SK-N-SH (cell line): ENCODE results near the gene URM1. TPM values are rescaled to one million over a fixed set of nuclear protein-coding genes. Genes with fewer than 3 reads are reported as not detected.

Experiments
- CTCF ChIA-PET: fragments of 300-600, 350-600 bp; formaldehyde crosslinking; extraction: SDS; loops from one replicate; lab custom pipeline; 2021; lab: Yijun Ruan, JAX
- POLR2A ChIA-PET: fragments of 350-600 bp; sonication (Branson Sonifier 250); formaldehyde crosslinking; extraction: SDS; loops from one replicate; lab custom pipeline; 2020; ENCODE audit warnings: antibody characterized with exemption, inconsistent platforms; lab: Yijun Ruan, JAX
- DNase-seq: peaks from one replicate; pipeline ENCODE4 v3.0.0; 2012
- H2AFZ ChIP-seq: fragments of 200-600 bp; sonication (generic); 2 replicates; pipeline ENCODE4 v1.8.1; 2016; ENCODE audit warnings: antibody characterized with exemption, mild to moderate bottlenecking, low read depth
- H3F3A ChIP-seq: fragments of 200-600 bp; sonication (generic); replicated peaks from 2 replicates; pipeline ENCODE3; 2016; ENCODE audit warnings: antibody characterized with exemption, mild to moderate bottlenecking; ENCODE audit not compliant: insufficient read depth
- H3K27ac ChIP-seq, 2 experiments: fragments of 200-500 bp in 1 of 2; fragments of 200-600 bp in 1 of 2; sonication (Bioruptor generic) in 1 of 2; sonication (generic), shearing (Covaris generic) in 1 of 2; 2 replicates each; pipeline versions ENCODE4 v1.5.1 to v1.6.1; 2014 to 2016; ENCODE audit warnings: low read depth in 2 of 2, inconsistent platforms in 1 of 2, low read length in 1 of 2, mild to moderate bottlenecking in 1 of 2, mixed read lengths in 1 of 2
- H3K27me3 ChIP-seq: fragments of 200-600 bp; sonication (generic), shearing (Covaris generic); 2 replicates; pipeline ENCODE4 v1.6.1; 2016; ENCODE audit warnings: mixed run types; ENCODE audit not compliant: insufficient read depth
- H3K36me3 ChIP-seq, 2 experiments: fragments of 200-500 bp in 1 of 2; fragments of 200-600 bp in 1 of 2; sonication (Bioruptor generic) in 1 of 2; sonication (generic) in 1 of 2; replicated peaks in 1 of 2; 2 replicates each; pipeline versions ENCODE3 to v1.5.1; 2014 to 2016; ENCODE audit warnings: low read length in 1 of 2, mild to moderate bottlenecking in 1 of 2; ENCODE audit not compliant: insufficient read depth in 2 of 2, control insufficient read depth in 1 of 2
- H3K4me1 ChIP-seq, 2 experiments: fragments of 200-500 bp in 1 of 2; fragments of 200-600 bp in 1 of 2; sonication (Bioruptor generic) in 1 of 2; sonication (generic), shearing (Covaris generic) in 1 of 2; 2 replicates each; pipeline versions ENCODE4 v1.5.1 to v1.6.1; 2014 to 2016; ENCODE audit warnings: low read depth in 1 of 2, low read length in 1 of 2, mixed run types in 1 of 2; ENCODE audit not compliant: insufficient read depth in 2 of 2, control insufficient read depth in 1 of 2
- H3K4me2 ChIP-seq: fragments of 200-600 bp; sonication (generic), shearing (Covaris generic); 2 replicates; pipeline ENCODE4 v1.6.1; 2017; ENCODE audit warnings: mixed run types
- H3K4me3 ChIP-seq, 2 experiments: fragments of 200-500 bp in 1 of 2; fragments of 200-600 bp in 1 of 2; sonication (Bioruptor generic) in 1 of 2; sonication (generic), shearing (Covaris generic) in 1 of 2; 2 replicates each; pipeline versions ENCODE4 v1.5.1 to v1.8.1; 2014 to 2016; ENCODE audit warnings: low read depth in 2 of 2, inconsistent platforms in 1 of 2, low read length in 1 of 2, mild to moderate bottlenecking in 1 of 2, mixed read lengths in 1 of 2, moderate library complexity in 1 of 2
- H3K79me2 ChIP-seq: fragments of 200-600 bp; sonication (generic); 2 replicates; pipeline ENCODE4 v1.8.1; 2017; ENCODE audit warnings: mild to moderate bottlenecking; ENCODE audit not compliant: insufficient read depth
- H3K9ac ChIP-seq: fragments of 200-600 bp; sonication (generic); 2 replicates; pipeline ENCODE4 v1.6.1; 2017; ENCODE audit warnings: mixed run types
- H3K9me2 ChIP-seq: fragments of 200-600 bp; sonication (generic); 2 replicates; pipeline ENCODE4 v1.6.1; 2017; ENCODE audit warnings: mixed run types
- H3K9me3 ChIP-seq: fragments of 200-600 bp; sonication (generic); 2 replicates; pipeline ENCODE4 v1.6.1; 2017; ENCODE audit warnings: mixed run types, mild to moderate bottlenecking, moderate library complexity
- H4K20me1 ChIP-seq: fragments of 200-600 bp; sonication (generic); 2 replicates; pipeline ENCODE4 v1.6.1; 2017; ENCODE audit warnings: mild to moderate bottlenecking, mixed run types; ENCODE audit not compliant: insufficient read depth
- CHD2 ChIP-seq: fragments of 150-350 bp; IDR thresholded peaks from 2 replicates; pipeline ENCODE4 v1.6.1; 2018; ENCODE audit warnings: low read length; ENCODE audit not compliant: partially characterized antibody
- ELF1 ChIP-seq: IDR thresholded peaks from 2 replicates; pipeline ENCODE4 v1.4.0; 2012
- EP300 ChIP-seq, 2 experiments: IDR thresholded peaks; 2 replicates each; pipeline versions ENCODE4 v1.4.0 to v1.6.1; 2012; ENCODE audit warnings: borderline replicate concordance in 1 of 2, low read depth in 1 of 2, low read length in 1 of 2
- FOSL2 ChIP-seq: IDR thresholded peaks from 2 replicates; pipeline ENCODE4 v1.4.0; 2012; ENCODE audit warnings: low read depth, mild to moderate bottlenecking, moderate library complexity, borderline replicate concordance
- FOXJ3 ChIP-seq: sonication (generic); formaldehyde crosslinking; IDR thresholded peaks from 2 replicates; pipeline ENCODE4 v1.5.1; 2020; ENCODE audit warnings: mild to moderate bottlenecking, missing genetic modification reagents
- FOXM1 ChIP-seq: IDR thresholded peaks from 2 replicates; pipeline ENCODE4 v1.4.0; 2012; ENCODE audit warnings: low read depth, mild to moderate bottlenecking
- GABPA ChIP-seq: IDR thresholded peaks from 2 replicates; pipeline ENCODE4 v1.4.0; 2012; ENCODE audit warnings: low read depth, mild to moderate bottlenecking
- IRF3 ChIP-seq: fragments of 150-350 bp; IDR thresholded peaks from 2 replicates; pipeline ENCODE4 v1.6.1; 2016; ENCODE audit warnings: mild to moderate bottlenecking, low read depth, low read length
- MAX ChIP-seq: IDR thresholded peaks from 2 replicates; pipeline ENCODE4 v1.4.0; 2012; ENCODE audit warnings: low read depth
- MEF2A ChIP-seq: IDR thresholded peaks from 2 replicates; pipeline ENCODE4 v1.4.0; 2012; ENCODE audit warnings: low read depth, borderline replicate concordance
- MXI1 ChIP-seq: IDR thresholded peaks from 2 replicates; pipeline ENCODE4 v1.6.1; 2012; ENCODE audit warnings: mild to moderate bottlenecking, low read depth, low read length, improper control_type of control experiment
- NFIC ChIP-seq: IDR thresholded peaks from 2 replicates; pipeline ENCODE4 v1.4.0; 2012; ENCODE audit warnings: borderline replicate concordance
- POLR2AphosphoS5 ChIP-seq: IDR thresholded peaks from 2 replicates; pipeline ENCODE4 v1.6.1; 2012; ENCODE audit warnings: low read depth, low read length
- RAD21 ChIP-seq: IDR thresholded peaks from 2 replicates; pipeline ENCODE4 v1.6.1; 2012; ENCODE audit warnings: mild to moderate bottlenecking, low read length
- REST ChIP-seq: IDR thresholded peaks from 2 replicates; pipeline ENCODE4 v1.6.1; 2012; ENCODE audit warnings: mild to moderate bottlenecking, low read depth, low read length, moderate library complexity
- RFX5 ChIP-seq: IDR thresholded peaks from 2 replicates; pipeline ENCODE4 v1.6.1; 2012; ENCODE audit warnings: mild to moderate bottlenecking, improper control_type of control experiment, low read length
- RXRA ChIP-seq: IDR thresholded peaks from 2 replicates; pipeline ENCODE4 v1.4.0; 2012; ENCODE audit warnings: low read depth, mild to moderate bottlenecking, borderline replicate concordance
- TAF1 ChIP-seq: IDR thresholded peaks from 2 replicates; pipeline ENCODE4 v1.6.1; 2012; ENCODE audit warnings: low read depth, mild to moderate bottlenecking, low read length, moderate library complexity, borderline replicate concordance
- TCF12 ChIP-seq: IDR thresholded peaks from 2 replicates; pipeline ENCODE4 v1.4.0; 2012
- YY1 ChIP-seq: IDR thresholded peaks from 2 replicates; pipeline ENCODE4 v1.4.0; 2012; ENCODE audit warnings: low read depth, mild to moderate bottlenecking
- ZBTB33 ChIP-seq: IDR thresholded peaks from 2 replicates; pipeline ENCODE4 v1.4.0; 2012; ENCODE audit warnings: low read depth, borderline replicate concordance
- WGBS: methylation state at CpG from one replicate; pipeline ENCODE4 v1.1.6; 2017; ENCODE audit warnings: low lambda C conversion rate; 5-methylcytosine and 5-hydroxymethylcytosine counted together
- polyA plus RNA-seq, 3 experiments: library from polyadenylated mRNA; depleted of rRNA; stranded (reverse); fragments of >200 nt; gene quantifications; 2 replicates each; pipeline ENCODE4 v1.2.3, GENCODE V29; 2012

URM1 gene
- polyA plus RNA-seq, 1 of the 3 experiments (the other 2 are of a cell fraction) = 58.9 TPM

- no peak for TF ChIP-seq EP300 (IDR thresholded peaks at IDR 0.05; ENCODE audit: borderline replicate concordance in 1 of 2, low read depth in 1 of 2, low read length in 1 of 2)
- no peak for TF ChIP-seq RFX5
- TF ChIP-seq MXI1 = no peak
- no peak for TF ChIP-seq YY1
- TF ChIP-seq IRF3 = no peak
- TF ChIP-seq RXRA = no peak
- POLR2A ChIA-PET = no interaction called here
These were observed 34.1 kb downstream of the URM1 start for GRCh38 chr9:128405077-128405779.

GRCh38 chr9:128405780-128406171, 34.6 kb downstream of the URM1 start:
- Histone ChIP-seq H3K79me2 (no peaks in the 10 kb centered on the region), H3K27me3 (no peaks in the 10 kb centered on the region), H3K9me3 (no peaks in the 10 kb centered on the region), H3K9me2 (no peaks in the 10 kb centered on the region), H3K27ac (no peak overlapping the region), H3F3A (no peaks in the 10 kb centered on the region), H3K4me3 (no peak overlapping the region), H3K4me2 (no peak overlapping the region), H2AFZ (no peak overlapping the region), H3K36me3 (no peaks in the 10 kb centered on the region), H4K20me1 (no peaks in the 10 kb centered on the region), H3K4me1 (no peaks in the 10 kb centered on the region), H3K9ac (no peak overlapping the region)
- WGBS = 84% methylated on average over 5 of the region's 7 CpGs
- CTCF ChIA-PET = interaction anchor here (0.7 to 0.8 kb wide), 2 partner anchors 14 to 43 kb away, joined by 3 to 5 read pairs; partner anchors contain the start of gene CERCAM
- TF ChIP-seq FOSL2 (no peak), MEF2A (no peak), TCF12 (no peak), GABPA (no peak), ZBTB33 (no peak), NFIC (no peak), POLR2AphosphoS5 (no peak), FOXM1 (no peak), REST (no peak), RAD21 (no peak), TAF1 (no peak), MXI1 (no peak), CHD2 (no peak), MAX (no peak), FOXJ3 (CRISPR knock-in tag) (no peak), RXRA (no peak), ELF1 (no peak)
- POLR2A ChIA-PET = no interaction called here
- no peak for DNase-seq

More at GRCh38 chr9:128405077-128405779, 34.1 kb downstream of the URM1 start:
- H3K79me2 ChIP-seq = no peaks in the 10 kb centered on the region
- H3K9me3 ChIP-seq = no peaks in the 10 kb centered on the region
- H3F3A ChIP-seq = no peaks in the 10 kb centered on the region
- no peak for DNase-seq
- no peaks in the 10 kb centered on the region for H3K4me1 ChIP-seq
- no peaks in the 10 kb centered on the region for H3K27me3 ChIP-seq
- H3K9me2 ChIP-seq = no peaks in the 10 kb centered on the region
- H3K36me3 ChIP-seq = no peaks in the 10 kb centered on the region
- CTCF ChIA-PET = interaction anchor here (0.7 to 1.1 kb wide), 3 partner anchors 15 to 202 kb away, joined by 3 to 4 read pairs (median 3); partner anchors contain the start of genes CERCAM and DNM1
- H3K4me2 ChIP-seq = no peak overlapping the region
- no peak overlapping the region for H3K9ac ChIP-seq
- H3K27ac ChIP-seq = no peak overlapping the region
- H2AFZ ChIP-seq = no peak overlapping the region
- H3K4me3 ChIP-seq = no peak overlapping the region
- WGBS = 86% methylated on average over 19 of the region's 20 CpGs
- no peaks in the 10 kb centered on the region for H4K20me1 ChIP-seq
